Measurements from ENCODE around the gene MARK2.

- TF ChIP-seq, protein P1, sequence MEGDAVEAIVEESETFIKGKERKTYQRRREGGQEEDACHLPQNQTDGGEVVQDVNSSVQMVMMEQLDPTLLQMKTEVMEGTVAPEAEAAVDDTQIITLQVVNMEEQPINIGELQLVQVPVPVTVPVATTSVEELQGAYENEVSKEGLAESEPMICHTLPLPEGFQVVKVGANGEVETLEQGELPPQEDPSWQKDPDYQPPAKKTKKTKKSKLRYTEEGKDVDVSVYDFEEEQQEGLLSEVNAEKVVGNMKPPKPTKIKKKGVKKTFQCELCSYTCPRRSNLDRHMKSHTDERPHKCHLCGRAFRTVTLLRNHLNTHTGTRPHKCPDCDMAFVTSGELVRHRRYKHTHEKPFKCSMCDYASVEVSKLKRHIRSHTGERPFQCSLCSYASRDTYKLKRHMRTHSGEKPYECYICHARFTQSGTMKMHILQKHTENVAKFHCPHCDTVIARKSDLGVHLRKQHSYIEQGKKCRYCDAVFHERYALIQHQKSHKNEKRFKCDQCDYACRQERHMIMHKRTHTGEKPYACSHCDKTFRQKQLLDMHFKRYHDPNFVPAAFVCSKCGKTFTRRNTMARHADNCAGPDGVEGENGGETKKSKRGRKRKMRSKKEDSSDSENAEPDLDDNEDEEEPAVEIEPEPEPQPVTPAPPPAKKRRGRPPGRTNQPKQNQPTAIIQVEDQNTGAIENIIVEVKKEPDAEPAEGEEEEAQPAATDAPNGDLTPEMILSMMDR (IDR thresholded peaks at IDR 0.05): no peak
- TF ChIP-seq POLR2A (IDR thresholded peaks at IDR 0.05): no peak
These were observed 101.9 kb downstream of the MARK2 start for GRCh38 chr11:63940786-63941185.

Measured in esophagus squamous epithelium (tissue), 4 donors.